Liver (tissue), 3 donors: ENCODE results near the gene CRACDL.

Experiments used
- CTCF ChIP-seq: fragments of 150-350 bp; IDR thresholded peaks from 2 replicates; pipeline ENCODE4 v1.5.1; 2017; ENCODE audit warnings: improper control_type of control experiment, low read depth, low read length; ENCODE audit not compliant: missing input control
- GABPA ChIP-seq, 2 donors: IDR thresholded peaks in 1 of 2; conservative IDR thresholded peaks in 1 of 2; 2 replicates each; pipeline ENCODE4 v1.6.1; 2016; ENCODE audit warnings: antibody characterized with exemption in 2 of 2, mild to moderate bottlenecking in 1 of 2, moderate library complexity in 1 of 2
- MAX ChIP-seq: IDR thresholded peaks from 2 replicates; pipeline ENCODE4 v1.6.1; 2016; ENCODE audit warnings: antibody characterized with exemption
- RAD21 ChIP-seq, 2 donors: IDR thresholded peaks; 2 replicates each; pipeline ENCODE4 v1.6.1; 2016; ENCODE audit warnings: antibody characterized with exemption in 2 of 2, mild to moderate bottlenecking in 2 of 2
- RXRA ChIP-seq, 2 donors: IDR thresholded peaks; 2 replicates each; pipeline ENCODE4 v1.6.1; 2017 to 2018; ENCODE audit warnings: antibody characterized with exemption in 2 of 2, mild to moderate bottlenecking in 1 of 2
- TF ChIP-seq, protein P1 (sequence below): IDR thresholded peaks from 2 replicates; pipeline ENCODE4 v1.6.1; 2016; ENCODE audit warnings: antibody characterized with exemption, mild to moderate bottlenecking
- donor health status: healthy.
- donor health status: healthy.

GRCh38 chr2:98761909-98762308 is 174.1 kb downstream of the CRACDL start:
- TF ChIP-seq CTCF = no peak
- no peak for TF ChIP-seq RXRA (IDR thresholded peaks at IDR 0.05)
- TF ChIP-seq, protein P1, sequence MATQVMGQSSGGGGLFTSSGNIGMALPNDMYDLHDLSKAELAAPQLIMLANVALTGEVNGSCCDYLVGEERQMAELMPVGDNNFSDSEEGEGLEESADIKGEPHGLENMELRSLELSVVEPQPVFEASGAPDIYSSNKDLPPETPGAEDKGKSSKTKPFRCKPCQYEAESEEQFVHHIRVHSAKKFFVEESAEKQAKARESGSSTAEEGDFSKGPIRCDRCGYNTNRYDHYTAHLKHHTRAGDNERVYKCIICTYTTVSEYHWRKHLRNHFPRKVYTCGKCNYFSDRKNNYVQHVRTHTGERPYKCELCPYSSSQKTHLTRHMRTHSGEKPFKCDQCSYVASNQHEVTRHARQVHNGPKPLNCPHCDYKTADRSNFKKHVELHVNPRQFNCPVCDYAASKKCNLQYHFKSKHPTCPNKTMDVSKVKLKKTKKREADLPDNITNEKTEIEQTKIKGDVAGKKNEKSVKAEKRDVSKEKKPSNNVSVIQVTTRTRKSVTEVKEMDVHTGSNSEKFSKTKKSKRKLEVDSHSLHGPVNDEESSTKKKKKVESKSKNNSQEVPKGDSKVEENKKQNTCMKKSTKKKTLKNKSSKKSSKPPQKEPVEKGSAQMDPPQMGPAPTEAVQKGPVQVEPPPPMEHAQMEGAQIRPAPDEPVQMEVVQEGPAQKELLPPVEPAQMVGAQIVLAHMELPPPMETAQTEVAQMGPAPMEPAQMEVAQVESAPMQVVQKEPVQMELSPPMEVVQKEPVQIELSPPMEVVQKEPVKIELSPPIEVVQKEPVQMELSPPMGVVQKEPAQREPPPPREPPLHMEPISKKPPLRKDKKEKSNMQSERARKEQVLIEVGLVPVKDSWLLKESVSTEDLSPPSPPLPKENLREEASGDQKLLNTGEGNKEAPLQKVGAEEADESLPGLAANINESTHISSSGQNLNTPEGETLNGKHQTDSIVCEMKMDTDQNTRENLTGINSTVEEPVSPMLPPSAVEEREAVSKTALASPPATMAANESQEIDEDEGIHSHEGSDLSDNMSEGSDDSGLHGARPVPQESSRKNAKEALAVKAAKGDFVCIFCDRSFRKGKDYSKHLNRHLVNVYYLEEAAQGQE = no peak
- no peak for TF ChIP-seq RAD21 (IDR thresholded peaks at IDR 0.05)
- TF ChIP-seq GABPA (IDR thresholded peaks at IDR 0.05 in 1 of 2, conservative IDR thresholded peaks at IDR 0.05 in 1 of 2) = no peak
- TF ChIP-seq MAX = no peak
